NCI-H446 (cell line): ENCODE measurements around the gene UGDH.
"Not testable (repeated sequence)": the region's sequence is repeated elsewhere in the genome, so short reads cannot be mapped to it uniquely, and the experiment has no call there.

ENCODE experiments used
- DNase-seq, 2 experiments: peaks; one replicate each; lab custom pipeline; 2025; lab: John Stamatoyannopoulos, UW

Gene UGDH

DNA sequence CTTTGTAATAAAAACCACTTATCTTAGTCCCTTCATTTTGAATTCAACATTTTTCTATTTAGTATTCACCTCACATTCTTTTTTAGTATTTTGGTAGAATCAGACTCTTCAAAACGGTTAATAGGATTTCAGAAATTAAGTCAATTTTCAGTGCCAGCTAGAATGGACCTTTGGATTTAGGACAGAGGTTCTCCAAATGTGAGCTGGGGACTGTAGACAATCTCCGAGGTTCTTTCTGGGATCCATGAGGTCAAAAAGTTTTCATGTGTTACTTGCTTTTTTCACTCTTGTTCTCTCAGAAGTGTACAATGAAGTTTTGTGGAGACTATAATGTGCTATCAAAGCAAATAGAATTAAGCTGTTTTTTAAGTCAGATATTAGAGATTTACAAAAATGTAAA is 2.3 kb upstream of the UGDH start:
- DNase-seq: no peak

DNA sequence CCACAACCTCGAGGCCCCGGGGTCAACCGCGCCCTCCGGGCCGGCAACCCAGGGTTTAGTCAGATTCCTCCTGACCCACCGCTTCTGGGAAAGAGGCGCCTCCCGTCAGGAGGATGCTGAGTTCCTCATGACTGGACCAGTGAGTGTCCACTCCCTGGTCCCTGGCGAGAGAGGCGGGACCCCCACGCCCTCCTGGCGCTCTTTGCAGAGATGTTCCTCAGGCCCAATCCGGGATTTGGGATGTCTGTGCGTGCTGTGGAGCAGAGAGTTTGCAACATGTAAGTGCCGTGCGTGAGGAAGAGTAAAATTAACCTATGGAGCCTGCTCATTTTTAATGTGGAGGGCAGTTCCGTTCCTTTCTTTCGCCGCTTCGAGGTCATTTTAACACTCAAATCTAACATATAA is 824 bp upstream of the UGDH start:
- no peak for DNase-seq

GRCh38 chr4:39526765-39527295 is 409 bp downstream of the UGDH start:
- no peak for DNase-seq

- no peak for DNase-seq
Measured at GRCh38 chr4:39525822-39526690, 1.2 kb downstream of the UGDH start.

- no peak for DNase-seq
Measured at GRCh38 chr4:39524161-39524957, 2.9 kb downstream of the UGDH start.

DNA sequence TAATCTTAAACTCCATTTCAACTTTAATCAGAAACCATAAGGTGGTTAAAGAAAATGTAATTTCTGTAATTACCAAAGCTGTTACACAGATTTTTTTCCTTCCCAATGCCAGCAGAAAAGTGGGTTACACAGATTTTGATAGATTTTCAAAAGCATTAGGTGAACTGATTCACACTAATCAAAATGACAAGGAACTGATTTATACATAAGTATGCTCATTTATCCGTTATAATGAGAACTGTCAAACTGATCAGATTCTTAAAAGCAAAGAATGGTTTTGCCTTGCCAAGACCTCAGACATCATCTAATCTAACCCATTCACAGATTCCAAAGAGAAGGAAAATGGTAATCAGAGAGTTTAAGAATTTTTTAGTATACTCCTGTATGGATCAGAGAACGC is 5.2 kb downstream of the UGDH start:
- no peak for DNase-seq

DNA sequence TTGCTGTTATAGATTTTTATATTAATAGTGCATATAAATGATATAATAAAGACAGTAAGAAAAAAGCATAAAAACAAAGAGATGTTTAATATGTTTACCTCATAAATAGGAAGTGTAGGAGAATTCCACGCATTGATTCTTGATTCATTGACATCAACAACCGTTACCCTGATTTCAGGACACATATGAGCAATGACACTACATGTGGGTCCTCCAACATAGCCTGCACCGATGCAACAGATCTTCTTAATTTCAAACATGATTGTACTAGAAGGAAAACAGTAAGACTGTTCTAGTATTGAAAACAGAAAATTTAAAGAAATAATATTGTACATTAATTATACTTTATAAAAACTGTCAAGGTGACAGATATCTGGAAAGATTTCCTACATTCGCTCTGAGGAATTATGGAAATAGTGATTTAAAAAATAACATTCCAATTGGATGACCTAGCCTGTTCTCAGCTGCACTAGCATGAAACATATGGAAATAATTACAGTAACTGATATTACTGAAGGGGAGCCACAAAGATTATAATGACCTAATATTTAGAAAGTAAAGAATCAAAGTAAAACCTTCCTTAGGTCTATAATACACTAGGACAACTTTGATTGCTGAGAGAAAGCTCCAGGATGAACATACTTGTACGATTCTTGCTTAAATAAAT is 5.9 kb downstream of the UGDH start:
- DNase-seq: no peak

GRCh38 chr4:39518484-39518883 is 8.8 kb downstream of the UGDH start:
- no peak for DNase-seq

DNA sequence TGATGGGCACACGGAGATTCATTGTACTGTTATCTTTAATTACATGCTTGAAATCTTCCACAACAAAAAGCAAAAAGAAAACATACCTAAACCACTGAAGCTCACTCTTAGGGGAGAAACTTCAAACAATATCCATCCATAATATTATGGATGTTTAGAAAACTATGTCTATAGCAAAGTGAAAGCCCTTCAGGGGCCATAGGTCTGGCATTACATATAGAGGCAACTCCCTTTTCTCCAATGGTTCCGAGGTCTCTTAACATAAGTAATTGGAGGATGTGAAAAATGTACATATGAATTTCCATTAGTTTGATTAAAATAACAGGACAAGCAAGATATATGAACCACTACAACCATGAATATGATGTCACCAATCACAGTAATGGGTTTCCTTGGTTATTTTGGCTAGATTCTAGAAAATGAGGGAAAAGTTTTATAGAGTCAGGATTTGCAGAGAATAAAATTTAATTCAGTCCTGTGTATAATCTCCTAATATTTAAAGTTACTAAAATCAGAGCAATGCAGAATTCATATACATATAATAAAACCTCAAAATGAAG is 10.8 kb downstream of the UGDH start:
- no peak for DNase-seq

- DNase-seq: not testable (repeated sequence)
Measured at GRCh38 chr4:39515669-39516401, 11.4 kb downstream of the UGDH start.

DNA sequence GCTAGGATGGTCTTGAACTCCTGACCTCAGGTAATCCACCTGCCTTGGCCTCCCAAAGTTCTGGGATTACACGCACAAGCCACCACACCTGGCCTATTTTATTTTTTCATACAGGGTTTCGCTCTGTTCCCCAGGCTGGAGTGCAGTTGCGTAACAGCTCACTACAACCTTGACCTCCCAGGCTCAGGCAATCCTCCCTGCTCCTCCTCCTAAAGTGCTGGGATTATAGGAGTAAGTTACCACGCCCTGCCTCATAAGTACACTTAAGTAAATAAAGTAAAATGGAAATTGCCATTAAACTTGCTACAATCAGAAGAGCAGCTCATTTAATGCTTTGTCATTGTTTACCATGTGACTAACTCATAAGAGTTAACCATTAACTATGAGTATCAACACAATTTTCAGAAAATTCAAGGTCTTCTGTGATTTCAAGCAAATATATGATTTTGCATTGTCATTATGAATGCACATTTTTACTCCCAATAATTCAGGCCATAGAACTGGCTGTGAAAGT is 12.3 kb downstream of the UGDH start:
- no peak for DNase-seq

DNA sequence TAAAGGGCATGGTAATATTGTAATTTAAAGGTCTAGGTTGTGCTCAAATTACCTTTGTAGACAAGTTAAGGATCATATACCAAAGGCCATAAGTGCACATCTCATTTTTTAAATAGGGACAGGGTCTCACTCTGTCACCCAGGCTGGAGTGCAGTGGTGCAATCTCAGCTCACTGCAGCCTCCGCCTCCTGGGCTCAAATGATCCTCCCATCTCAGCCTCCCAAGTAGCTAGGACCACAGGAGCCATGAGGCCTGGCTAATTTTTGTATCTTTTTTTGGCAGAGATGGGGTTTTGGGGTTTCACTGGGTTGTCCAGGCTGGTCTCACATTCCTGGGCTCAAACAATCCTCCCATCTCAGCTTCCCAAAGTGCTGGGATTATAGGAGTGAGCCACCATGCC is 13.0 kb downstream of the UGDH start:
- not testable (repeated sequence) for DNase-seq

DNA sequence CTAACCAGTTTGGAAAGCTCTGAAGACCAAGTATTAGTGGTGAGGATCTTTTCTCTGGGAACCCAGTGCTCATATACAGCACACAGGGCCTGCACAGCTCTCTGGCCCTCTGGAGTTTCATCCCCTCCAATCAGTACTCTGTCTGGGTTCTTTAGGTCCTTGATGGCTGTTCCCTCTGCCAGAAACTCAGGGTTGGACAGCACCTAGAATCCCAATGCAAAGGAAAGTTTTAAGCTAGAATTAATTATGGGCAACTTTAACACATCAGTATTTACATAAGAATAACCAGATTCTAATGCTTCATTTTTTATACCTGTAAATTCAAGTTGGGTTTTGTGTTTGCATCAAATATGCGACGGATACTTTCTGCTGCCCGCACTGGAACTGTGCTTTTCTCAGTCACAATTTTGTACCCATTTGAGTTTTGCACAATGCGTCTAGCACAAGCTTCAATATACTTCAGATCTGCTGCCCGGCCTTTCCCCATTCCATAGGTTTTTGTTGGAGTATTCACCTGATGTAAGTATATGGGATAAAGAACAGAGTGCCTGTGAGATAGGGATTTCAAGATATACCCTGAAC is 16.8 kb downstream of the UGDH start:
- DNase-seq: no peak

DNA sequence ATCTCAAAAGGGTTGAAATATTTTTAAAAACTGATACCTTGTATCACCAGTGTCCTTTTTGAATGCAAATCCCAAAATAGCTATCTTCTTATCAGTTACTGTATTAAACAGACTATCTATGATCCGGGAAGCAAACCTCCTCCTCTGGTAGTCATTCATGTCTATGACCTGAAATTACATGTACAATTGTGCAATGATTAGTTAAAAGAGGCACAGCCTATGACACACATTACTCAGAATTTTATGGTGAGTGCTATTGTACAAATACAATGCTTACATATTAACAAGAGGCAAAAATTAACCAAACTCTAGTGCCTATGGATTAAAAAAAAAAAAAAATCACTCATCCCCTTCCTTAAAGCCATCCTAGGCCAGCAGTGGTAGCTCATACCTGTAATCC is 21.7 kb downstream of the UGDH start:
- DNase-seq: no peak

DNA sequence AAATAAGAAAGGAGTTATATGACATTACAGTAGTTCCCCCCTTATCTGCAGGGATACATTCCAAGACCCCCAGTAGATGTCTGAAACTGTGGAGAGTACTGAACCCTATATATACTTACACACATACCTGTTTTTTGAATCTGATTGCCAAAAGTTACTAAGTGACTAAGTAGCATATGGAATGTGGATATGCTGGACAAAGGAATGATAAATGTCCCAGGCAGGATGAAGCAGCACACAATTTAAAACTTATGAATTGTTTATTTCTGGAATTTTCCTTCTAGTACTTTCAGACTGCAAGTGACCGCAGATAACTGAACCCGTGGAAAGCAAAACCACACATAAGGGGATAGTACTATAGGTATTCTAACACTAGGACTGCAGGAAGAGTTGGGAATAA is 22.7 kb downstream of the UGDH start:
- DNase-seq: no peak

- not testable (repeated sequence) for DNase-seq
Measured at GRCh38 chr4:39502664-39503035, 24.6 kb downstream of the UGDH start.

DNA sequence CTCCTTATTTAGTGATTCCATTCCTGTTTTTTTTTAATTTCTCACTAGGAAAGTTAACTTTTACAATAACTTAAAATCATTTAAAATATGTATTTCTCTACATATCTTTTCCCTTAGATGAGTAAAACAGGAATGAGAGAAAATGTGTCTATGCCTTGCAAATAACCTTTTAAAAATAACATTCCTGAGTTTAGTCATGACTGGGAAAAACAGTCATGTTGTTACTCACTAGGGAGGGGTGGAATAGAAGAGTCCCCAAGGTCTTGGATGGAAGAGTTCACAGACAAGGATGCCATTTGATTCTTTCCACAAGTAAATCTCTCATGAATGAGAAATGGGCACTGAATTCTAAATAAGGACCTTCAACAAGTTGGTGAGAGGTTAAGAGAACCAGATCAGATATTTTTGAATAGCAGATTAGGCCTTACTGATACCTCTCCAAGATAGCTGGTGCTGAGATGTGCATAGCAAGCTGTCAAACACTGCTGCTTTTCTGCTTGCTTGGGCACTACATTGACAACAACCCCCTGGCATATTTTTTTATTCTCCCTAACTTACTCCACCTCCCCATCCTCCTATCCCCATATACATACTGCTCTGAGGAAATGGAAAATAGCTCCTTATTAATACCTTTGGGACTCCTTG is 25.1 kb downstream of the UGDH start:
- DNase-seq: no peak

DNA sequence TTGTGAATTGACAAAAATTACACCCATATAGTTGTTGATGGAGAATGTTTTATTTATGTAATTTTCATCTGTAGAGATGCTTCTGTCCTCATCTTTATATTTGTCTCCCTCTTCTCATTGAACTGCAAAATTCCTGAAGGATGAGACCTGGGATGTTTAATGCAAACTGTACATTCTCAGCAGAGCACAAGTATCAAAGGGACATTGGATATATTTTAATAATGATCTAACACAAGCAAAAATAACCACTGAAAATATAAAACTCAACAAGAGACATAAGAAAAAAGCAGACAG is 28.6 kb downstream of the UGDH start:
- no peak for DNase-seq

- DNase-seq: no peak
Measured at GRCh38 chr4:39497909-39498726, 29.1 kb downstream of the UGDH start.
